ENCODE measurements around the gene TXLNG.

DNA sequence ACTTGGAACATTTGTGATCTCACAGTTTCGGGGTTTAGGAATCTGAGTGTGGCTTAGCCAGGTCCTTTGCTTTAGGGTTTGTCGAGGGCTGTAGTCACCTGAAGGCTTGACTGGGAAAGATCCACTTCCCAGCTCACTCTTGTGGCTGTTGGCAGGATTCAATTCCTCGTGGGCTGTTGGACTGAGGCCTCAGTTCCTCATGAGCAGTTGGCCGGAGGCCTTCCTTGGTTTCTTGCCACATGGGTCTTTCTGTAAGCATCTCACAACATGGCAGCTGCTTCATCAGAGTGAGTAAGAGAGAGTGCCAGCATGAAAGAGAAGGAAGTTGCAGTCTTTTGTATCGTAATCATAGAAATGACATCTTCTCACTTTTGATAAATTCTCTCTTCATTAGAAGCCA, 11.1 kb downstream of the TXLNG start:
- TF ChIP-seq, protein P1, sequence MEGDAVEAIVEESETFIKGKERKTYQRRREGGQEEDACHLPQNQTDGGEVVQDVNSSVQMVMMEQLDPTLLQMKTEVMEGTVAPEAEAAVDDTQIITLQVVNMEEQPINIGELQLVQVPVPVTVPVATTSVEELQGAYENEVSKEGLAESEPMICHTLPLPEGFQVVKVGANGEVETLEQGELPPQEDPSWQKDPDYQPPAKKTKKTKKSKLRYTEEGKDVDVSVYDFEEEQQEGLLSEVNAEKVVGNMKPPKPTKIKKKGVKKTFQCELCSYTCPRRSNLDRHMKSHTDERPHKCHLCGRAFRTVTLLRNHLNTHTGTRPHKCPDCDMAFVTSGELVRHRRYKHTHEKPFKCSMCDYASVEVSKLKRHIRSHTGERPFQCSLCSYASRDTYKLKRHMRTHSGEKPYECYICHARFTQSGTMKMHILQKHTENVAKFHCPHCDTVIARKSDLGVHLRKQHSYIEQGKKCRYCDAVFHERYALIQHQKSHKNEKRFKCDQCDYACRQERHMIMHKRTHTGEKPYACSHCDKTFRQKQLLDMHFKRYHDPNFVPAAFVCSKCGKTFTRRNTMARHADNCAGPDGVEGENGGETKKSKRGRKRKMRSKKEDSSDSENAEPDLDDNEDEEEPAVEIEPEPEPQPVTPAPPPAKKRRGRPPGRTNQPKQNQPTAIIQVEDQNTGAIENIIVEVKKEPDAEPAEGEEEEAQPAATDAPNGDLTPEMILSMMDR (conservative IDR thresholded peaks at IDR 0.05): no peak
- TF ChIP-seq EZH2 (IDR thresholded peaks at IDR 0.05; ENCODE audit: low read depth): no peak
